ENCODE results near the gene SRP14. TPM values are rescaled to one million over a fixed set of nuclear protein-coding genes. Genes with fewer than 3 reads are reported as not detected.
A peak's percentile ranks its signal among the peaks of the same experiment; 100 is the strongest.

SRP14 gene
- total RNA-seq: 100 to 1,000 TPM; 255 to 393 (median 333) TPM

GRCh38 chr15:40038638-40039543 is at the start of gene SRP14:
Gene SRP14, minus strand, starts transcription at chr15:40039181. Its CDS starts 65 bp downstream, at chr15:40039116.
- peak; percentile 92 to 99 (median 98) for ATAC-seq (replicated peaks in 6 of 8)
- in situ Hi-C loops (cut with MboI; ENCODE audit: low pct_unique_long_range_greater_than_20kb in 2 of 9, low sequenced_read_pairs in 9 of 9, unreplicated experiment in 9 of 9): no loop called here
- 0 to 5% (median 0%) methylated on average over 2 to 18 of the region's 59 CpGs for WGBS, 10 experiments
- peak within 1 kb of the TSS; percentile 62 to 98 (median 75) for H3K4me3 ChIP-seq
- peaks cover 12% of the 10 kb centered on the region in 2 donors for H3K4me1 ChIP-seq (replicated peaks in 1 of 2)
- peak within 1 kb of the TSS; percentile 79 to 91 for H3K27ac ChIP-seq

- no peak overlapping the region for H3K4me3 ChIP-seq
- peak overlapping the region; percentile 73 to 75 for H3K27ac ChIP-seq
- 0 to 100% (median 55%) methylated on average over 1 to 5 of the region's 9 CpGs; no CpG with 5 or more reads in 4 of the 10 experiments for WGBS, 10 experiments
- ATAC-seq (replicated peaks in 6 of 8): peak in 7 of 8 experiments; percentile 3 to 34 (median 15)
- in situ Hi-C loops (cut with MboI; ENCODE audit: low pct_unique_long_range_greater_than_20kb in 2 of 9, low sequenced_read_pairs in 9 of 9, unreplicated experiment in 9 of 9): no loop called here
- H3K4me1 ChIP-seq (replicated peaks in 1 of 2): peaks cover 48 to 78% of the 10 kb centered on the region in 2 donors
These were observed 49.3 kb upstream of the SRP14 start for GRCh38 chr15:40087991-40088928.

- in situ Hi-C loops (cut with MboI; ENCODE audit: low pct_unique_long_range_greater_than_20kb in 2 of 9, low sequenced_read_pairs in 9 of 9, unreplicated experiment in 9 of 9): no loop called here
- ATAC-seq (replicated peaks in 6 of 8): peak in 4 of 8 experiments; percentile 1 to 27 (median 6)
These were observed 48.3 kb upstream of the SRP14 start for GRCh38 chr15:40087068-40087810.

GRCh38 chr15:40085266-40085665 is 46.3 kb upstream of the SRP14 start:
- 0 to 100% (median 53%) methylated on average over 1 to 4 of the region's 10 CpGs; no CpG with 5 or more reads in 5 of the 10 experiments for WGBS, 10 experiments
- in situ Hi-C loops (cut with MboI; ENCODE audit: low pct_unique_long_range_greater_than_20kb in 2 of 9, low sequenced_read_pairs in 9 of 9, unreplicated experiment in 9 of 9): no loop called here
- Histone ChIP-seq H3K27ac (no peak overlapping the region), H3K4me3 (no peak overlapping the region), H3K4me1 (replicated peaks in 1 of 2) (peaks cover 69 to 72% of the 10 kb centered on the region in 2 donors)
- peak in 3 of 8 experiments; percentile 7 to 59 (median 31) for ATAC-seq (replicated peaks in 6 of 8)

More at GRCh38 chr15:40087068-40087810, 48.3 kb upstream of the SRP14 start:
- Histone ChIP-seq H3K27ac (peak overlapping the region; percentile 73 to 75), H3K4me3 (no peak overlapping the region), H3K4me1 (replicated peaks in 1 of 2) (peaks cover 54 to 75% of the 10 kb centered on the region in 2 donors)
- 38 to 100% (median 60%) methylated on average over 1 to 7 of the region's 14 CpGs; no CpG with 5 or more reads in 1 of the 10 experiments for WGBS, 10 experiments

GRCh38 chr15:40084650-40085049 is 45.7 kb upstream of the SRP14 start:
- Histone ChIP-seq H3K4me1 (replicated peaks in 1 of 2) (peaks cover 64 to 65% of the 10 kb centered on the region in 2 donors), H3K27ac (no peak overlapping the region), H3K4me3 (no peak overlapping the region)
- in situ Hi-C loops (cut with MboI; ENCODE audit: low pct_unique_long_range_greater_than_20kb in 2 of 9, low sequenced_read_pairs in 9 of 9, unreplicated experiment in 9 of 9): no loop called here
- WGBS, 10 experiments: 30 to 95% (median 83%) methylated on average over 2 to 6 of the region's 9 CpGs; no CpG with 5 or more reads in 5 of the 10 experiments
- ATAC-seq (replicated peaks in 6 of 8): peak in 1 of 8 experiments; percentile 7

GRCh38 chr15:40082195-40082883 is 43.4 kb upstream of the SRP14 start:
- 0 to 100% (median 83%) methylated on average over 1 to 6 of the region's 12 CpGs; no CpG with 5 or more reads in 3 of the 10 experiments for WGBS, 10 experiments
- peak overlapping the region; percentile 34 to 75 for H3K27ac ChIP-seq
- ATAC-seq (replicated peaks in 6 of 8): peak; percentile 9 to 59 (median 50)
- H3K4me1 ChIP-seq (replicated peaks in 1 of 2): peaks cover 41 to 42% of the 10 kb centered on the region in 2 donors
- in situ Hi-C loops (cut with MboI; ENCODE audit: low pct_unique_long_range_greater_than_20kb in 2 of 9, low sequenced_read_pairs in 9 of 9, unreplicated experiment in 9 of 9): no loop called here
- peak overlapping the region in 1 of 5 donors; percentile 2 for H3K4me3 ChIP-seq

GRCh38 chr15:40081691-40082194 is 42.8 kb upstream of the SRP14 start:
- Histone ChIP-seq H3K4me3 (peak overlapping the region in 1 of 5 donors; percentile 2), H3K27ac (peak overlapping the region; percentile 34 to 75), H3K4me1 (replicated peaks in 1 of 2) (peaks cover 35 to 36% of the 10 kb centered on the region in 2 donors)
- in situ Hi-C loops (cut with MboI; ENCODE audit: low pct_unique_long_range_greater_than_20kb in 2 of 9, low sequenced_read_pairs in 9 of 9, unreplicated experiment in 9 of 9): no loop called here
- ATAC-seq (replicated peaks in 6 of 8): peak; percentile 79 to 98 (median 94)
- 0 to 16% (median 4%) methylated on average over 2 to 11 of the region's 12 CpGs; no CpG with 5 or more reads in 3 of the 10 experiments for WGBS, 10 experiments

GRCh38 chr15:40080847-40081246 is 41.9 kb upstream of the SRP14 start:
- no peak overlapping the region for H3K27ac ChIP-seq
- in situ Hi-C loops (cut with MboI; ENCODE audit: low pct_unique_long_range_greater_than_20kb in 2 of 9, low sequenced_read_pairs in 9 of 9, unreplicated experiment in 9 of 9): no loop called here
- peaks cover 31 to 35% of the 10 kb centered on the region in 2 donors for H3K4me1 ChIP-seq (replicated peaks in 1 of 2)
- H3K4me3 ChIP-seq: peak overlapping the region in 1 of 5 donors; percentile 2
- WGBS, 10 experiments: 43 to 80% (median 68%) methylated on average over 1 to 5 of the region's 5 CpGs
- ATAC-seq (replicated peaks in 6 of 8): no peak

GRCh38 chr15:40080104-40080503 is 41.1 kb upstream of the SRP14 start:
- 20 to 92% (median 80%) methylated on average over 1 of the region's 1 CpG; no CpG with 5 or more reads in 2 of the 10 experiments for WGBS, 10 experiments
- Histone ChIP-seq H3K4me1 (replicated peaks in 1 of 2) (peaks cover 29 to 35% of the 10 kb centered on the region in 2 donors), H3K27ac (no peak overlapping the region), H3K4me3 (no peak overlapping the region)
- ATAC-seq (replicated peaks in 6 of 8): no peak
- in situ Hi-C loops (cut with MboI; ENCODE audit: low pct_unique_long_range_greater_than_20kb in 2 of 9, low sequenced_read_pairs in 9 of 9, unreplicated experiment in 9 of 9): no loop called here

GRCh38 chr15:40079456-40079855 is 40.5 kb upstream of the SRP14 start:
- WGBS, 10 experiments: 83 to 100% (median 100%) methylated on average over 1 to 4 of the region's 6 CpGs; no CpG with 5 or more reads in 3 of the 10 experiments
- in situ Hi-C loops (cut with MboI; ENCODE audit: low pct_unique_long_range_greater_than_20kb in 2 of 9, low sequenced_read_pairs in 9 of 9, unreplicated experiment in 9 of 9): no loop called here
- no peak overlapping the region for H3K4me3 ChIP-seq
- H3K4me1 ChIP-seq (replicated peaks in 1 of 2): peaks cover 28 to 33% of the 10 kb centered on the region in 2 donors
- H3K27ac ChIP-seq: no peak overlapping the region
- ATAC-seq (replicated peaks in 6 of 8): no peak

- in situ Hi-C loops (cut with MboI; ENCODE audit: low pct_unique_long_range_greater_than_20kb in 2 of 9, low sequenced_read_pairs in 9 of 9, unreplicated experiment in 9 of 9): no loop called here
- ATAC-seq (replicated peaks in 6 of 8): no peak
- 71 to 100% (median 87%) methylated on average over 1 to 12 of the region's 18 CpGs; no CpG with 5 or more reads in 1 of the 10 experiments for WGBS, 10 experiments
- H3K4me3 ChIP-seq: no peak overlapping the region
- peaks cover 0 to 4% of the 10 kb centered on the region in 2 donors for H3K4me1 ChIP-seq (replicated peaks in 1 of 2)
- no peak overlapping the region for H3K27ac ChIP-seq
These were observed 36.5 kb upstream of the SRP14 start for GRCh38 chr15:40075298-40076044.

Data from motor neuron (in vitro differentiated cells).